ENCODE measurements around the gene FRYL.

Gene FRYL

DNA sequence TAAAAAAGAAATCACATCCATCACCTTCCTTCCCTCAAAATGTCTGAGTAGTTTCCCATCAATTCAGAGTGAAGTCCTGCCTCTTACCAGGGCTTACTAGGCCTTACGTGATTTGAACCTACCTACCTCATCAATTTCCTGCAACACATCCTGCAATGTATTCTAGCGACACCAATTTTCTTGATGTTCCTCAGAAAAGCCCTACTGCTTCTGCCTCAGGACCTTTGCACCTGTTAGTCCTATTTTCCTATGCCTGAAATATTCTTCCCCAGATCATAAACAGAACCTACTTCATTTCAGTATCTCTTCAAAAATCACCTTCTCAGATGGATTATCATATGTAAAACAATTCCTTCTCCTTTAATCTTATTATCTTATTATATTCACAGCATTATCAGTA is 237.2 kb downstream of the FRYL start:
- TF ChIP-seq, protein P1, sequence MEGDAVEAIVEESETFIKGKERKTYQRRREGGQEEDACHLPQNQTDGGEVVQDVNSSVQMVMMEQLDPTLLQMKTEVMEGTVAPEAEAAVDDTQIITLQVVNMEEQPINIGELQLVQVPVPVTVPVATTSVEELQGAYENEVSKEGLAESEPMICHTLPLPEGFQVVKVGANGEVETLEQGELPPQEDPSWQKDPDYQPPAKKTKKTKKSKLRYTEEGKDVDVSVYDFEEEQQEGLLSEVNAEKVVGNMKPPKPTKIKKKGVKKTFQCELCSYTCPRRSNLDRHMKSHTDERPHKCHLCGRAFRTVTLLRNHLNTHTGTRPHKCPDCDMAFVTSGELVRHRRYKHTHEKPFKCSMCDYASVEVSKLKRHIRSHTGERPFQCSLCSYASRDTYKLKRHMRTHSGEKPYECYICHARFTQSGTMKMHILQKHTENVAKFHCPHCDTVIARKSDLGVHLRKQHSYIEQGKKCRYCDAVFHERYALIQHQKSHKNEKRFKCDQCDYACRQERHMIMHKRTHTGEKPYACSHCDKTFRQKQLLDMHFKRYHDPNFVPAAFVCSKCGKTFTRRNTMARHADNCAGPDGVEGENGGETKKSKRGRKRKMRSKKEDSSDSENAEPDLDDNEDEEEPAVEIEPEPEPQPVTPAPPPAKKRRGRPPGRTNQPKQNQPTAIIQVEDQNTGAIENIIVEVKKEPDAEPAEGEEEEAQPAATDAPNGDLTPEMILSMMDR (IDR thresholded peaks at IDR 0.05; ENCODE audit: low read depth, low read length): no peak
- no peak for DNase-seq
- Histone ChIP-seq H3K9me3 (ENCODE audit: severe bottlenecking) (no peaks in the 10 kb centered on the region), H3K27me3 (ENCODE audit: insufficient read depth, low read depth, severe bottlenecking) (no peaks in the 10 kb centered on the region), H3K36me3 (peaks cover 62% of the 10 kb centered on the region), H3K27ac (no peak overlapping the region), H3K4me3 (ENCODE audit: low read depth, low read length) (no peak overlapping the region)

DNA sequence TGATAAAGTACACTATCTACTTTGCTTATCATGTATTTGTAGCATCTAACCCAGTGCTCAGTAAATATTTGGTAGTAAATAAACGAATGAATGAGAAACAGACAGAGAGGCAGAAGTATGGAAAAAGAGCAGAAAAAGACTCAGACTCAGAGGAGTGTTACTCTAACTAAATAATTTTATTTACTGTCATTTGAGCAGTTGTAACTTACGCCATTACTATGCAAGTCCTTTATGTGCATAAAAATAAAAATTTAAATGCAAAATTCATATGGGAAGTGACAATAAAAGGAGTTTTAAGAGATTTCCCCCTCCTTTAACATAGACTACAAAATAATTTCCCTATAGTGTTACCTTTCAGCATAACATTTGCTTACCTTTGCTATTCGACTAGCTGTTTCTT is 240.5 kb downstream of the FRYL start:
- no peak for DNase-seq
- TF ChIP-seq, protein P1 (IDR thresholded peaks at IDR 0.05; ENCODE audit: low read depth, low read length): no peak
- H3K9me3 ChIP-seq (ENCODE audit: severe bottlenecking): no peaks in the 10 kb centered on the region
- H3K27me3 ChIP-seq (ENCODE audit: insufficient read depth, low read depth, severe bottlenecking): no peaks in the 10 kb centered on the region
- no peak overlapping the region for H3K27ac ChIP-seq
- peaks cover 58% of the 10 kb centered on the region for H3K36me3 ChIP-seq
- H3K4me3 ChIP-seq (ENCODE audit: low read depth, low read length): no peak overlapping the region

DNA sequence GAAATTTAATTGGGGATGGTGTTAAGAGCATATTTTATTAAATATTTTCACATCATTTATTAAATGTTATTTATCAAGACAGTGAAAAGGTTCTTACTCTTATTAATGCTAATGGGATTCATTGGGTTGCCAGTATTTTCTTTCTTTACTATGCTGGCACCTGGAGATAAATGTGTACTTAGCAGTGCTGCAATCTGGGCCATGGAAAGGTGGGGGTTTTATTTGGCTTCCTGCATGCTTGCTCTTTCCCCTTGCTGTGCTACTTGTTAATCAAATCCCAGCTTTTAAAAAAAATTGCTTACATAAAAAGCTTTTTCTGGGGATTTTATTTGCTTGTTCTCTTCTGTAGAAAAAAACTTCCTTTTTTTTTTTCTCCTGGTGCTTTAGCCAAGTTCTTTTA is 241.7 kb downstream of the FRYL start:
- Histone ChIP-seq H3K4me3 (ENCODE audit: low read depth, low read length) (no peak overlapping the region), H3K9me3 (ENCODE audit: severe bottlenecking) (no peaks in the 10 kb centered on the region), H3K27me3 (ENCODE audit: insufficient read depth, low read depth, severe bottlenecking) (no peaks in the 10 kb centered on the region), H3K27ac (no peak overlapping the region), H3K36me3 (peaks cover 59% of the 10 kb centered on the region)
- no peak for DNase-seq
- TF ChIP-seq, protein P1 (IDR thresholded peaks at IDR 0.05; ENCODE audit: low read depth, low read length): no peak

DNA sequence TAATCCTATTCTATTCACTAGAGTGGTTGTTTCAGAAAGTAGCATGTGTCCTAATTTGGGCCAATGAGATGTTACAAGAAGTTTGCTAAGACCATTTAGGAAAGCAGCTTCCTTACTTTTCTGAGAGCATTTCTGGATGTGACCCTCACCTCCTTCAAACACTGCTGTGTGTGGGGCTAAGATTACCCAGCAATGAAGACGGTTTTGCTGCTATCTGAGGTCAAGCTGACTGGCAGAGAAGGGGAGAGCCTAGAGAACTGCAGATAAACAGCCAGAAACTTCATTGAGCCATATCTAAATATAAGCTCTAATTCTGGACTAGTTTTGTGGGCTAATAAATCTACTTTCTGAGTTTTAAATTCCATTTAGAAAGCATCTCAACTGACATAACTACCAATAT is 253.7 kb downstream of the FRYL start:
- TF ChIP-seq, protein P1 (IDR thresholded peaks at IDR 0.05; ENCODE audit: low read depth, low read length): no peak
- H3K9me3 ChIP-seq (ENCODE audit: severe bottlenecking): no peaks in the 10 kb centered on the region

DNA sequence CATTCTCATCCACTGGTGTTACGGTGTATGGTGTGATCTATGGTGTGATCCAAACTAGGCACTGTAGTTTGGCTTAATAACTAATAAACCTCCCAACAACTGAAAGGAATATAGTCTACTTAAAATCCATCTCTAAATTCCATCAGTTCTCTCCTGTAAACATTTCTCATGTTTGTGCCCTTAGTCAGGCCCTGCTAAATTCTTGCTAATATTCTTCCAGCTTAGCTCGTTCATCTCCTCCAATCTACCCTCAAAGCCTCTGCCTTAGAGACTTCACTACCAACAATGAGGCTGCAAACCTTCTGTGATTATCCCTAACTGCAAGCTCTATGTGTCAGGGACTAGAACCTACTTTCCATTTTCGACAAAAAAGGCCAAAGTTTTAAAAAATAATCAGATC is 261.9 kb downstream of the FRYL start:
- TF ChIP-seq, protein P1 (IDR thresholded peaks at IDR 0.05; ENCODE audit: low read depth, low read length): no peak
- Histone ChIP-seq H3K27ac (no peak overlapping the region), H3K9me3 (ENCODE audit: severe bottlenecking) (no peaks in the 10 kb centered on the region), H3K27me3 (ENCODE audit: insufficient read depth, low read depth, severe bottlenecking) (no peaks in the 10 kb centered on the region), H3K4me3 (ENCODE audit: low read depth, low read length) (no peak overlapping the region), H3K36me3 (peaks cover 56% of the 10 kb centered on the region)
- DNase-seq: no peak

More for the DNA sequence above, 253.7 kb downstream of the FRYL start:
- DNase-seq: no peak
- H3K4me3 ChIP-seq (ENCODE audit: low read depth, low read length): no peak overlapping the region
- H3K27ac ChIP-seq: no peak overlapping the region
- H3K36me3 ChIP-seq: peaks cover 80% of the 10 kb centered on the region
- H3K27me3 ChIP-seq (ENCODE audit: insufficient read depth, low read depth, severe bottlenecking): no peaks in the 10 kb centered on the region

DNA sequence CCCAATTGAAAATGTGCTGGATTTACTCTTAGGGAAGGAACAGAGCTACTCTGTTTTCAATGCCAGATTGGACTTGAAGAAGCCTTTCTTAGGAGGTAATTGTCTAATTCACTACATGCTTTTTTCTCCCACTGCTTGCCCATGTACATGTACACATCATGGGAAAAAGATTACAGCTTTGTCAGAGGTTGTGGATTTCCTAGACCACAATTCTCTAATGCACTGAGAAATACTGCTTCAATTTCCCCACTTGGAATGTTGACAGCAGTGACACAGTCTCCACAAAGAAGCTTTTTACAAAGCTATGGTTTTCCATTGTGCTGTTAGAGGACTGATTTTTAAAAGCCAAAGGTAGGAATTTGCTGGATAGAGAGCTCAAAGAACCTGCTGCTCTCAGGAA is 270.5 kb downstream of the FRYL start:
- no peak for DNase-seq
- H3K27ac ChIP-seq: no peak overlapping the region
- H3K9me3 ChIP-seq (ENCODE audit: severe bottlenecking): no peaks in the 10 kb centered on the region
- TF ChIP-seq, protein P1 (IDR thresholded peaks at IDR 0.05; ENCODE audit: low read depth, low read length): no peak
- no peak overlapping the region for H3K4me3 ChIP-seq (ENCODE audit: low read depth, low read length)
- peaks cover 76% of the 10 kb centered on the region for H3K36me3 ChIP-seq
- no peaks in the 10 kb centered on the region for H3K27me3 ChIP-seq (ENCODE audit: insufficient read depth, low read depth, severe bottlenecking)

All from WERI-Rb-1 (cell line).